CD14-positive monocyte (primary cell): ENCODE results near the gene HNRNPF. TPM values are rescaled to one million over a fixed set of nuclear protein-coding genes. Genes with fewer than 3 reads are reported as not detected.

ENCODE experiments used
- DNase-seq, 3 donors: peaks; one replicate each; pipeline ENCODE4 v3.0.0-alpha.2; 2011 to 2022
- H2AFZ ChIP-seq: 2 replicates; pipeline ENCODE4 v1.6.0; 2012; ENCODE audit warnings: mild to moderate bottlenecking, low read depth, low read length, inconsistent platforms; ENCODE audit not compliant: insufficient read depth, poor library complexity, severe bottlenecking
- H3K27ac ChIP-seq, 2 donors: 1 replicate in 1 of 2; 2 replicates in 1 of 2; pipeline ENCODE4 v1.5.1; 2012 to 2013; ENCODE audit warnings: low read length in 2 of 2, control low read depth in 1 of 2, inconsistent platforms in 1 of 2, low read depth in 1 of 2, mild to moderate bottlenecking in 1 of 2
- H3K27me3 ChIP-seq, 2 donors: one replicate each; pipeline versions ENCODE4 v1.6.0 to v1.6.1; 2011 to 2013; ENCODE audit warnings: low read length in 2 of 2; ENCODE audit not compliant: control insufficient read depth in 2 of 2, insufficient read depth in 2 of 2
- H3K36me3 ChIP-seq, 2 donors: replicated peaks in 1 of 2; 1 replicate in 1 of 2; 2 replicates in 1 of 2; pipeline versions ENCODE4 v1.5.1 to v1.6.1; 2012 to 2013; ENCODE audit warnings: low read length in 2 of 2, control low read depth in 1 of 2, inconsistent platforms in 1 of 2, mild to moderate bottlenecking in 1 of 2; ENCODE audit not compliant: insufficient read depth in 2 of 2, control insufficient read depth in 1 of 2
- H3K4me1 ChIP-seq, 2 donors: 1 replicate in 1 of 2; 2 replicates in 1 of 2; pipeline versions ENCODE4 v1.5.1 to v1.6.1; 2012 to 2013; ENCODE audit warnings: low read length in 2 of 2, control low read depth in 1 of 2, inconsistent platforms in 1 of 2, mild to moderate bottlenecking in 1 of 2, moderate library complexity in 1 of 2; ENCODE audit not compliant: insufficient read depth in 2 of 2, control insufficient read depth in 1 of 2
- H3K4me2 ChIP-seq: replicated peaks from 2 replicates; pipeline ENCODE3; 2012; ENCODE audit warnings: low read length, moderate library complexity, mild to moderate bottlenecking; ENCODE audit not compliant: poor library complexity, severe bottlenecking; ENCODE audit errors: extremely low read depth
- H3K4me3 ChIP-seq, 3 experiments: fragments of 200-600 bp in 1 of 3; sonication (generic) in 1 of 3; replicated peaks in 1 of 3; 1 replicate in 2 of 3; 2 replicates in 1 of 3; pipeline ENCODE4 v1.5.1; 2011 to 2013; ENCODE audit warnings: low read length in 3 of 3, mild to moderate bottlenecking in 3 of 3, control low read depth in 2 of 3, low read depth in 2 of 3, inconsistent platforms in 1 of 3, moderate library complexity in 1 of 3
- H3K79me2 ChIP-seq: 2 replicates; pipeline ENCODE4 v1.6.0; 2012; ENCODE audit warnings: mild to moderate bottlenecking, control low read depth, inconsistent platforms, low read length, moderate library complexity; ENCODE audit not compliant: insufficient read depth
- H3K9ac ChIP-seq: 2 replicates; pipeline ENCODE4 v1.6.0; 2017; ENCODE audit warnings: low read length, mild to moderate bottlenecking; ENCODE audit not compliant: insufficient read depth, poor library complexity, severe bottlenecking
- H3K9me3 ChIP-seq, 2 donors: replicated peaks in 1 of 2; 1 replicate in 1 of 2; 2 replicates in 1 of 2; pipeline versions ENCODE4 v1.5.1 to v1.6.1; 2012 to 2013; ENCODE audit warnings: low read length in 2 of 2, control low read depth in 1 of 2; ENCODE audit not compliant: control insufficient read depth in 1 of 2, insufficient read depth in 1 of 2
- H4K20me1 ChIP-seq: 2 replicates; pipeline ENCODE4 v1.6.0; 2012; ENCODE audit warnings: mild to moderate bottlenecking, low read length, control low read depth, moderate library complexity; ENCODE audit not compliant: insufficient read depth
- H3K27ac Mint-ChIP-seq, 7 donors: one replicate each; pipeline ENCODE4 v1.8.0; 2020; ENCODE audit warnings: mild to moderate bottlenecking in 7 of 7, mixed read lengths in 7 of 7, moderate library complexity in 6 of 7, inconsistent platforms in 2 of 7
- H3K27me3 Mint-ChIP-seq, 3 donors: one replicate each; pipeline ENCODE4 v1.8.0; 2021 to 2022; ENCODE audit warnings: low read depth in 3 of 3, mild to moderate bottlenecking in 3 of 3, mixed read lengths in 3 of 3, moderate library complexity in 3 of 3, inconsistent platforms in 1 of 3
- H3K36me3 Mint-ChIP-seq, 2 donors: one replicate each; pipeline ENCODE4 v1.8.0; 2020; ENCODE audit warnings: mixed read lengths in 2 of 2, inconsistent platforms in 1 of 2, mild to moderate bottlenecking in 1 of 2
- H3K4me1 Mint-ChIP-seq: one replicate; pipeline ENCODE4 v1.8.0; 2020; ENCODE audit warnings: mild to moderate bottlenecking, mixed read lengths
- H3K4me3 Mint-ChIP-seq, 2 donors: one replicate each; pipeline ENCODE4 v1.8.0; 2020; ENCODE audit warnings: mild to moderate bottlenecking in 2 of 2, mixed read lengths in 2 of 2, moderate library complexity in 1 of 2
- H3K9me3 Mint-ChIP-seq, 7 donors: one replicate each; pipeline ENCODE4 v1.8.0; 2020 to 2022; ENCODE audit warnings: mixed read lengths in 7 of 7, mild to moderate bottlenecking in 6 of 7, moderate library complexity in 6 of 7, inconsistent platforms in 2 of 7
- CTCF ChIP-seq: fragments of 200-600 bp; IDR thresholded peaks from one replicate; pipeline ENCODE4 v1.8.0; 2022; ENCODE audit warnings: antibody characterized with exemption, mild to moderate bottlenecking
- WGBS: methylation state at CpG from one replicate; pipeline ENCODE4 v1.1.5; 2013; ENCODE audit warnings: missing lambda C conversion rate; ENCODE audit not compliant: insufficient coverage; 5-methylcytosine and 5-hydroxymethylcytosine counted together
- intact Hi-C, 2 donors: fragments of 100-400 bp; cut with micrococcal nuclease; formaldehyde crosslinking; loops; one replicate each; pipeline versions ENCODE4 v1.15.0 to v1.15.1; 2023
- polyA plus RNA-seq, 3 donors: library from polyadenylated mRNA; depleted of rRNA in 1 of 3; unstranded in 2 of 3; stranded (reverse) in 1 of 3; fragments of 300-500 nt in 2 of 3; fragments of >200 nt in 1 of 3; fragmentation: Illumina TruSeq in 2 of 3; gene quantifications; 1 replicate in 2 of 3; 2 replicates in 1 of 3; pipeline ENCODE4 v1.2.3, GENCODE V29; 2012 to 2021

The HNRNPF gene
- polyA plus RNA-seq, 3 donors, result 115 to 189 (median 188) TPM

GRCh38 chr10:43348511-43349312 is 60.3 kb downstream of the HNRNPF start:
- Histone ChIP-seq H3K9ac (no peak overlapping the region), H3K4me2 (no peak overlapping the region), H2AFZ (no peak overlapping the region), H3K27me3 (peaks cover 3 to 23% of the 10 kb centered on the region in 2 donors), H3K4me3 (no peak overlapping the region), H3K27ac (no peak overlapping the region), H4K20me1 (no peaks in the 10 kb centered on the region), H3K36me3 (no peaks in the 10 kb centered on the region), H3K9me3 (no peaks in the 10 kb centered on the region), H3K4me1 (peaks cover 10 to 13% of the 10 kb centered on the region in 2 donors), H3K79me2 (no peaks in the 10 kb centered on the region)
- intact Hi-C loops, result loop anchor here (2.0 to 5.0 kb wide), 2 partner anchors 54 to 481 kb away; no protein-coding TSS in a partner anchor
- peak; percentile 86 to 90 (median 87) for DNase-seq
- Mint-ChIP-seq H3K27me3 (peaks cover 24 to 36% (median 24%) of the 10 kb centered on the region in 3 donors), H3K4me1 (peaks cover 15% of the 10 kb centered on the region), H3K4me3 (no peak overlapping the region), H3K9me3 (peaks cover 0 to 8% (median 0%) of the 10 kb centered on the region in 7 donors), H3K27ac (no peak overlapping the region), H3K36me3 (no peaks in the 10 kb centered on the region)
- TF ChIP-seq CTCF, result peak; percentile 90
- 54% methylated on average over 11 of the region's 13 CpGs for WGBS

- peak overlapping the region; percentile 57 for H2AFZ ChIP-seq
- no peaks in the 10 kb centered on the region for H3K36me3 ChIP-seq
- intact Hi-C loops, result loop anchor here (2.0 to 5.0 kb wide), 3 partner anchors 53 to 481 kb away; no protein-coding TSS in a partner anchor
- peaks cover 3 to 23% of the 10 kb centered on the region in 2 donors for H3K27me3 ChIP-seq
- peaks cover 15% of the 10 kb centered on the region for H3K4me1 Mint-ChIP-seq
- peaks cover 10 to 13% of the 10 kb centered on the region in 2 donors for H3K4me1 ChIP-seq
- H3K27ac ChIP-seq, result no peak overlapping the region
- WGBS, result 100% methylated on average over 1 of the region's 4 CpGs
- no peak overlapping the region for H3K4me3 Mint-ChIP-seq
- no peak for DNase-seq
- no peak overlapping the region for H3K4me3 ChIP-seq
- TF ChIP-seq CTCF, result no peak
- no peaks in the 10 kb centered on the region for H3K9me3 ChIP-seq
- no peaks in the 10 kb centered on the region for H3K36me3 Mint-ChIP-seq
- H3K27me3 Mint-ChIP-seq, result peaks cover 24 to 34% (median 25%) of the 10 kb centered on the region in 3 donors
- H4K20me1 ChIP-seq, result no peaks in the 10 kb centered on the region
- peak overlapping the region in 2 of 7 donors; percentile 18 to 30 for H3K27ac Mint-ChIP-seq
- no peaks in the 10 kb centered on the region for H3K79me2 ChIP-seq
- H3K9me3 Mint-ChIP-seq, result peaks cover 0 to 8% (median 0%) of the 10 kb centered on the region in 7 donors
- H3K9ac ChIP-seq, result no peak overlapping the region
- H3K4me2 ChIP-seq, result no peak overlapping the region
Observed at GRCh38 chr10:43347997-43348396, 61.0 kb downstream of the HNRNPF start.
